Osteoblast (primary cell): ENCODE results near the gene NRP2. TPM values are rescaled to one million over a fixed set of nuclear protein-coding genes. Genes with fewer than 3 reads are reported as not detected.

Experiments used
- DNase-seq: peaks from one replicate; pipeline ENCODE4 v3.0.0; 2011; ENCODE audit warnings: low spot score, mixed read lengths; ENCODE audit not compliant: insufficient read length; ENCODE audit errors: missing footprints
- H2AFZ ChIP-seq: 2 replicates; pipeline ENCODE4 v1.6.0; 2011; ENCODE audit warnings: mild to moderate bottlenecking, low read length
- H3K27ac ChIP-seq: 2 replicates; pipeline ENCODE4 v1.5.1; 2011; ENCODE audit warnings: mild to moderate bottlenecking, low read depth, low read length, moderate library complexity
- H3K27me3 ChIP-seq: 2 replicates; pipeline ENCODE4 v1.6.0; 2012; ENCODE audit warnings: mild to moderate bottlenecking, control low read depth, inconsistent platforms, low read length, moderate library complexity; ENCODE audit not compliant: insufficient read depth
- H3K36me3 ChIP-seq: 2 replicates; pipeline ENCODE4 v1.5.1; 2011; ENCODE audit warnings: mild to moderate bottlenecking, low read length, control low read depth, moderate library complexity; ENCODE audit not compliant: insufficient read depth
- H3K4me1 ChIP-seq: 2 replicates; pipeline ENCODE4 v1.5.1; 2011; ENCODE audit warnings: mild to moderate bottlenecking, low read length, control low read depth, moderate library complexity; ENCODE audit not compliant: insufficient read depth
- H3K4me2 ChIP-seq: 2 replicates; pipeline ENCODE4 v1.6.0; 2011; ENCODE audit warnings: mild to moderate bottlenecking, low read length; ENCODE audit not compliant: insufficient read depth
- H3K4me3 ChIP-seq: fragments of 200-600 bp; sonication (generic); 3 replicates; pipeline ENCODE4 v1.5.1; 2012; ENCODE audit warnings: mild to moderate bottlenecking, low read length, inconsistent platforms; ENCODE audit not compliant: insufficient read depth
- H3K79me2 ChIP-seq: 2 replicates; pipeline ENCODE4 v1.6.0; 2012; ENCODE audit warnings: mild to moderate bottlenecking, low read length, control low read depth, inconsistent platforms; ENCODE audit not compliant: insufficient read depth
- H3K9me3 ChIP-seq: 2 replicates; pipeline ENCODE4 v1.5.1; 2011; ENCODE audit warnings: low read depth, low read length, control low read depth
- H4K20me1 ChIP-seq: 2 replicates; pipeline ENCODE4 v1.6.0; 2012; ENCODE audit warnings: mild to moderate bottlenecking, low read length, control low read depth; ENCODE audit not compliant: insufficient read depth
- total RNA-seq: library from RNA; depleted of rRNA; stranded (reverse); fragments of >200 nt; gene quantifications from 2 replicates; pipeline ENCODE4 v1.2.3, GENCODE V29; 2012
- TF ChIP-seq, protein P1 (sequence below): IDR thresholded peaks from 2 replicates; pipeline ENCODE4 v1.5.1; 2011; ENCODE audit warnings: mild to moderate bottlenecking, low read depth, low read length, moderate library complexity; ENCODE audit errors: extremely low read depth

NRP2 gene
- total RNA-seq, 1 donor, result 183 TPM

DNA sequence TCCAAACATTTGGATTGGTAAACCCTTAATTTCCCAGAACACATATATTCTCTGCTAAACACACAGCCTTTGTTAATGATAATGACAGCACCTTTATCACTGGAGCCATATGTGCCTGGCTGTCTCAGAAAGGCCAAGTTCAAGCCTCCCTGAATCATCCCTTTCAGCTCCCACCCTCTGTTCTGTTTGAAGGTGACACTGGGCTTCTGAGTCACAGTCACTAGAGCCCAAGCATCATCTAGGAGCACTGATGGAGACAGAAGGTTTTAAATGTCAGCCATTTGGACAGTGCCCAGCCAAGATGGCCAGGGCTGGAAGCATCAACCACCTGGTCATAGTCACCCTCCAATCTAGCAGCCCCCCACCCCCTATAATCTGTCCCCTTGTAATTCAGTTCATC lies 80.6 kb downstream of the NRP2 start:
- peaks cover 75% of the 10 kb centered on the region for H3K36me3 ChIP-seq
- H4K20me1 ChIP-seq, result no peaks in the 10 kb centered on the region
- H3K4me2 ChIP-seq, result no peak overlapping the region
- H3K9me3 ChIP-seq, result no peaks in the 10 kb centered on the region
- TF ChIP-seq, protein P1, sequence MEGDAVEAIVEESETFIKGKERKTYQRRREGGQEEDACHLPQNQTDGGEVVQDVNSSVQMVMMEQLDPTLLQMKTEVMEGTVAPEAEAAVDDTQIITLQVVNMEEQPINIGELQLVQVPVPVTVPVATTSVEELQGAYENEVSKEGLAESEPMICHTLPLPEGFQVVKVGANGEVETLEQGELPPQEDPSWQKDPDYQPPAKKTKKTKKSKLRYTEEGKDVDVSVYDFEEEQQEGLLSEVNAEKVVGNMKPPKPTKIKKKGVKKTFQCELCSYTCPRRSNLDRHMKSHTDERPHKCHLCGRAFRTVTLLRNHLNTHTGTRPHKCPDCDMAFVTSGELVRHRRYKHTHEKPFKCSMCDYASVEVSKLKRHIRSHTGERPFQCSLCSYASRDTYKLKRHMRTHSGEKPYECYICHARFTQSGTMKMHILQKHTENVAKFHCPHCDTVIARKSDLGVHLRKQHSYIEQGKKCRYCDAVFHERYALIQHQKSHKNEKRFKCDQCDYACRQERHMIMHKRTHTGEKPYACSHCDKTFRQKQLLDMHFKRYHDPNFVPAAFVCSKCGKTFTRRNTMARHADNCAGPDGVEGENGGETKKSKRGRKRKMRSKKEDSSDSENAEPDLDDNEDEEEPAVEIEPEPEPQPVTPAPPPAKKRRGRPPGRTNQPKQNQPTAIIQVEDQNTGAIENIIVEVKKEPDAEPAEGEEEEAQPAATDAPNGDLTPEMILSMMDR, result no peak
- H3K27me3 ChIP-seq, result no peaks in the 10 kb centered on the region
- no peak overlapping the region for H2AFZ ChIP-seq
- H3K27ac ChIP-seq, result peak overlapping the region; percentile 61
- DNase-seq, result no peak
- no peak overlapping the region for H3K4me3 ChIP-seq
- H3K4me1 ChIP-seq, result peaks cover 16% of the 10 kb centered on the region
- no peaks in the 10 kb centered on the region for H3K79me2 ChIP-seq

GRCh38 chr2:205763708-205764211 lies 81.5 kb downstream of the NRP2 start:
- TF ChIP-seq, protein P1, result peak; percentile 32
- no peak for DNase-seq
- no peaks in the 10 kb centered on the region for H3K27me3 ChIP-seq
- peaks cover 13% of the 10 kb centered on the region for H3K4me1 ChIP-seq
- no peaks in the 10 kb centered on the region for H4K20me1 ChIP-seq
- no peak overlapping the region for H3K4me2 ChIP-seq
- no peak overlapping the region for H2AFZ ChIP-seq
- peak overlapping the region; percentile 61 for H3K27ac ChIP-seq
- no peaks in the 10 kb centered on the region for H3K9me3 ChIP-seq
- peaks cover 83% of the 10 kb centered on the region for H3K36me3 ChIP-seq
- H3K4me3 ChIP-seq, result no peak overlapping the region
- H3K79me2 ChIP-seq, result no peaks in the 10 kb centered on the region

GRCh38 chr2:205764270-205764746 lies 82.0 kb downstream of the NRP2 start:
- H3K27ac ChIP-seq, result peak overlapping the region; percentile 61
- no peak for DNase-seq
- no peak overlapping the region for H3K4me2 ChIP-seq
- H3K36me3 ChIP-seq, result peaks cover 81% of the 10 kb centered on the region
- TF ChIP-seq, protein P1, result no peak
- no peak overlapping the region for H3K4me3 ChIP-seq
- H4K20me1 ChIP-seq, result no peaks in the 10 kb centered on the region
- no peaks in the 10 kb centered on the region for H3K79me2 ChIP-seq
- peaks cover 18% of the 10 kb centered on the region for H3K4me1 ChIP-seq
- H2AFZ ChIP-seq, result no peak overlapping the region
- H3K9me3 ChIP-seq, result no peaks in the 10 kb centered on the region
- no peaks in the 10 kb centered on the region for H3K27me3 ChIP-seq

DNA sequence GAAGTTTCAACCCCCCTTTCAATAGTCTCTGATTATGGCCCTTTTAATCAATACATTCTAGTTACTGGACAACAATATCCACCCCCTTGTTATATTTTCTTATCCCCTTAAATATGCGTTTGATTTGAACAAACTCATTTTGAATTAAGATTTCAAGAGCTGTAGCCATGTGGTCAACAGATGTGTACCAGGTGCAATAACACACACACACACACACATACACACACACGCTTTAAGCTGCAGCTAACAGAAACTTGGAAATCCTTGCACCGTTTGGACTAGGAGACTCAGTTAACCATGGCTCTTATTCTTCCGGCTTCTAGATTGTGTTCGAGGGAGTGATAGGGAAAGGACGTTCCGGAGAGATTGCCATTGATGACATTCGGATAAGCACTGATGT lies 82.8 kb downstream of the NRP2 start:
- peaks cover 75% of the 10 kb centered on the region for H3K36me3 ChIP-seq

More for the DNA sequence above, 82.8 kb downstream of the NRP2 start:
- H3K27me3 ChIP-seq, result no peaks in the 10 kb centered on the region
- no peak overlapping the region for H2AFZ ChIP-seq
- no peak for DNase-seq
- no peaks in the 10 kb centered on the region for H4K20me1 ChIP-seq
- H3K9me3 ChIP-seq, result no peaks in the 10 kb centered on the region
- H3K79me2 ChIP-seq, result no peaks in the 10 kb centered on the region
- H3K4me3 ChIP-seq, result no peak overlapping the region
- H3K4me1 ChIP-seq, result peaks cover 27% of the 10 kb centered on the region
- no peak overlapping the region for H3K27ac ChIP-seq
- H3K4me2 ChIP-seq, result no peak overlapping the region
- TF ChIP-seq, protein P1, result no peak
